HG02943 (cell line): ENCODE data around the gene NUP153.
A peak's percentile ranks its signal among the peaks of the same experiment; 100 is the strongest.
"Not testable (repeated sequence)": the region's sequence is repeated elsewhere in the genome, so short reads cannot be mapped to it uniquely, and the experiment has no call there.

Source experiments
- ATAC-seq: cut with Tn5 transposase; IDR thresholded peaks from one replicate; pipeline ENCODE4 v1.9.1; 2021; ENCODE audit warnings: mild to moderate bottlenecking, low read depth, moderate library complexity; ENCODE audit not compliant: unreplicated experiment

Gene NUP153

DNA sequence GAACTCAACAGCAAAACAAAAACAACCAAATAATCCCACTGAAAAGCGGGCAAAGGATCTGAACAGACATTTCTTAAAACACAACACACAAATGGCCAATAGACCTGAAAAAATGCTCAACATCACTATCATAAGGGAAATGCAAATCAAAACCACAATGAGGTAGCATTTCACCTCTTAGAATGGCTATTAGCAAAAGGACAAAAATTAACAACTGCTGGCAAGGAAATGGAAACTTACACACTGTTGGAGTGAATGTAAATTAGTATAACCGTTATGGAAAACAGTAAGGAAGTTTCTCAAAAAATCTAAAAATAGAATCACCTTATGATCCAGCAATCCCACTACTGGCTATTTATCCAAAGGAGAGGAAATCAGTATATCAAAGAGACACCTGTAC, 85.7 kb downstream of the NUP153 start:
- ATAC-seq: no peak

DNA sequence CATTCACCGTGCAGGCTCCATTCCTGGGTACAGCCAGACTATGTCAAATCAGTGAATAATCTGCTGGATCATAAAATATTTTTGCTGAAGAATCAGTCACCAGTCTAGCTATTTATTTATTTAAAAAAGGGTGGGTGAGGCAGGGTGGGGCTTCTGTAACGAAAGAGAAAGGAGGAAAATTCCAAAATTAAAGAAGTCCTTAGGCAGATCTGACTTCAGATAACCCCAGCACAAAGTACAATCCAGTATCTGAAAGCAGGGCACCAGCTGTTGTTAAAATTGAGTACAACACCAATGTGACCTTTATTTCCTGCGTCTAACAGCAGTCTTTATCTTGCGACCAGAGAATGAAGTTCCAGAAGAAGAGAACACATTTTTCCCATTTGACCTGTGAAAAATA, 90.9 kb downstream of the NUP153 start:
- no peak for ATAC-seq

DNA sequence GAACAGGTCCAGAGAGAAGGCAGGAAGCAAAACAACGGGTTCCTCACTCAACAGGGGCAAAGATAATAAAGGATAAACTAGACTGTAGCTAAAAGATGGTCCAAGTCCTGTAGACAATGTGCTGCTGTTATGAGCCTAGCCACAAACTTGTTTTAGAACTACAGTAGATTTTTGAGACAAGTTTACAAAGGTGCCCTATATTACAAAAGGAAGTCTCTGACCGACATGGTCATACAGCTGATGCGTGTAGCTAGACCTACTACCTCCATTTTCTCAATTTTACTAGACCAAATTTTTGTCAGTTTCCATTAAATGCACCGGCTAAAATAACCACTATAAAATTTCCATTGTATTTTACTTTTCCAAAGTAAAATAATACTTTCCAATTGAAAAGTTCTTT, 94.7 kb downstream of the NUP153 start:
- ATAC-seq: no peak

DNA sequence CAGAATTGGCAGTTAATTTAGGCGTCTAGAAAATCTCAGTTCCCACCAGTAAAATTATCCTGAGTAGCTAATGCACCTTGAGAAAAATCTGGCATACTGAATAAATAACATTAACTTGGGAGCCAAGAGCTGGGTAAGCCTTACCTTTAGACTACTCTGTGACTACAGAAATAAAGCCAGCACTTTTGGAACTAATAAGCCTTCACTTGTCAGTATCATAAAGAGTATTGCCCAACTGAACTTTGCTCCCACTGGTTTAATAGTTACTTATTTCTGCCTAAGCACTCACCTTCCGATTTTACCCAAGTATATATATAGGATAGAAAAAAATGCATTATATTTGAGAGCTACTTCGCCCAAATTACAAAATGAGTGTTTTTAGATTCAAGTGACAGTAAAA, 95.9 kb downstream of the NUP153 start:
- ATAC-seq: no peak

DNA sequence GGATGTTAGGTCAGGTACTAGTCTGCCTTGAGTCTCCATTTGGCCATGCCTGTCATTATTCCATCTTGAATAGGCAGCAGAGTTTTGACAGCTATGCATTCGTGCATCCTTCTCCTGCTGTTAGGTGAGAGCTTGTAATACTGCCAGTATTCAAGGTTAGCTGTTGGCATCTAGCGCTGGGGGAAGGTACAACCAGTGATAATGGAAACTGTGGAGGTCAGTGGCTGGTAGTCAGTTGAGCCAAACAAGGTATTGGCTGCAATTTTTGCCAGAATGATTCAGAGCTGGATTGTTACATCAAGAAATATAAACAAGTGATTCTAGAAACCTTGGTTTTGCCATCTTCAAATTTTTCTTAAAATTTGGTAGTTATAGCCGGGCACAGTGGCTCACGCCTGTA, 100.1 kb downstream of the NUP153 start:
- no peak for ATAC-seq

DNA sequence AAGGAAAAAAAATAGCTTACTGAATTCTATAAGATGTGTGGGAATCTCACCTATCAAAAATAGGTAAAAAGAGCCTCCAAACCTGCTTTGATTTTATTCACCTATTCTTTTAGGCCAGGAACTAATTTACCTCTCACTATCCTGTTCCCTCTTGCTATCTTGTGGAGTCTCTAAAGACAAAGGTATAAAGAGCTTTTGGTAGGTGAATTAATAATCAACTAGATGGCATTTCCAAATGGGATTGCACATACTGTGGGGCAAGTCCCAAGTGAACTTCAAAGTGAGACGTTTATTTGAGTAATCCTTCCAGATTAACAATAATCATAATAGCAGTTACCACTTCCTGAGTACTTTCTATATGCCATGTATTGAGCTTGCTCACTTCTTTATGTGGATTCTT, 103.8 kb downstream of the NUP153 start:
- ATAC-seq: no peak

DNA sequence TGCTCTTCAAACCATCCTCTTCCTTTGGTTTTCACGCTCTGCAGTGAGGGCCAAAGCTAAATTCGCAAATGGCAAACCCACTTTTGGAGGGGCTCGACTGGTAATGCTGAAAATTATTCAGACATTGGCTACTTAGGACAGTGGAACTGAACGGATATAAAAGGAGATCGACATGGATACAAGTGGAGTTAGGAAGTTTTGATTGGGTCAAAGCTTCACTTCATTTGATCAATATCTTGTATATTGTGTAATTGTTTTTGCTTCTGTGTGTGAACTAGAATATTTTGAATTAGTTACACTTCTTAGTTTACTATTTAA, 105.4 kb downstream of the NUP153 start:
- no peak for ATAC-seq

DNA sequence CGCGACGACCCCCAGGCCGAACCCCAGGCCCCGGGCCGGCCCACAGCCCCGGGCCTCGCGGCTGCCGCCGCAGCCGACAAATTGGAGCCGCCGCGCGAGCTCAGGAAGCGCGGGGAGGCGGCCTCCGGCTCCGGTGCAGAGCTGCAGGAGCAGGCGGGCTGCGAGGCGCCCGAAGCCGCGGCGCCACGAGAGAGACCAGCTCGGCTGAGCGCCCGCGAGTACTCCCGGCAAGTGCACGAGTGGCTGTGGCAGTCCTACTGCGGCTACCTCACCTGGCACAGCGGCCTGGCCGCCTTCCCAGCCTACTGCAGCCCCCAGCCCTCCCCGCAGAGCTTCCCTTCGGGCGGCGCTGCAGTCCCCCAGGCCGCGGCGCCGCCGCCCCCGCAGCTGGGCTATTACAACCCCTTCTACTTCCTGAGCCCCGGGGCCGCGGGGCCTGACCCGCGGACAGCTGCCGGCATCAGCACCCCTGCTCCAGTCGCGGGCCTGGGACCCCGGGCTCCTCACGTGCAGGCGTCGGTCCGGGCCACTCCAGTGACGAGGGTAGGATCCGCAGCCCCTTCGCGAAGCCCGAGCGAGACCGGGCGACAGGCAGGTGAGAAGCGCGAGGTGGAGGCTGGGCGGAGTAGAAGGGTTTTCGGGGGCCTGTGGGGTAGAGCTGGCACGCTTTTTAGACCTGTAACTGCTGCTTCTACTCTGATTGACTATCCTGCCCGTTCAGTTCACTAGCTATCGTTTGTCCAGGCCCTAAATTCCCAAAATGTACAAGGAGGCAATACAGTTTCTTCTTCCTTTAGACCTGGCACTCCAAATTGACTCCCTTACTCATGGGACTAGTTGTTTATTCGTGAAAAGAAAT, 106.0 kb downstream of the NUP153 start:
- ATAC-seq: peak; percentile 53

DNA sequence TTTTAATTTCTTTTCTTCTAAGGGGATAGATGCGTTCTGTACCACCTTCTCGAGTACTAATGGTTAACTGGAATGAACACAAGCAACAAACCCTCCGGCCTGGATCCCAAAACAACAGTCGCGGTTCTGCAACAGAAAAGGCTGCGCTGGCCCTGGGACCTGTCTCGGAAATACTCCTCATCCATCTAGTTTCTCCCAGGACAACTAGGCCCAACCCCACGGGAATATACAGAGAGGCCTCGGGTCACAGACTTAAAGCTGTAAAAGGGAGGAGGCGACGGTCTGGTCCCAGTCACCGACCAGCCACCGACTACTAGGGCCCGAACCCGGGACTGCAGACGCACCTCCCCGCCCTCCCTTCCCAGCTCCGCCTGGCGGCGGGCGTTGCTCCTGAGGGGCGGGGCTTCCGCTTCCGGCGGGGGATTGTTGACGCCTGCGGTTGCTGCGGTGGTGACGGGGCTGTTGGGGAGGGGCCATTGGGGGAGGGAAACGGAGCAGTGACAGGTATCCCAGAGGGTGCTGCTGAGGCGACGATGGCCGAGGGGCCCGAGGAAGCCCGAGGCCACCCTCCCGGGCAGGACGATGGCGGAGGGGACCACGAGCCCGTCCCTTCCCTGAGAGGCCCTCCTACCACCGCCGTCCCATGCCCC, 106.7 kb downstream of the NUP153 start, which contains the start of gene FAM8A1:
Gene FAM8A1, plus strand, starts transcription at position 426 of the 650 bp plus-strand sequence. Its CDS starts 108 bp downstream, at position 534.
- peak; percentile 80 for ATAC-seq

DNA sequence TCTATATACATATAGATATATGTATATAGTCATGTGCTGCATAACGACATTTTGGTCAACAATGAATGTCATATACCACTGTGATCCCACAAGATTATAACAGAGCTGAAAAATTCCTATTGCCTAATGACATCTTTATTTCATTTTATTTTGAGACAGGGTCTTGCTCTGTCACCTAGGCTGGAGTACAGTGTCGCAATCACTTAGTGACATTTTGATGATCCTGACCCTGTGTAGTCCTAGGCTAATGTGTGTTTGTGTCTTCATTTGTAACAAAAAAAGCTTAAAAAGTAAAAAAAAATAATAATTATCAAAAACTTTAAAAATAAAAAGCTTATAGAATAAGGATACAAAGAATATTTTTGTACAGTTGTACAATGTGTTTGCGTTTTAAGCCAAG, 110.6 kb downstream of the NUP153 start:
- ATAC-seq: no peak

DNA sequence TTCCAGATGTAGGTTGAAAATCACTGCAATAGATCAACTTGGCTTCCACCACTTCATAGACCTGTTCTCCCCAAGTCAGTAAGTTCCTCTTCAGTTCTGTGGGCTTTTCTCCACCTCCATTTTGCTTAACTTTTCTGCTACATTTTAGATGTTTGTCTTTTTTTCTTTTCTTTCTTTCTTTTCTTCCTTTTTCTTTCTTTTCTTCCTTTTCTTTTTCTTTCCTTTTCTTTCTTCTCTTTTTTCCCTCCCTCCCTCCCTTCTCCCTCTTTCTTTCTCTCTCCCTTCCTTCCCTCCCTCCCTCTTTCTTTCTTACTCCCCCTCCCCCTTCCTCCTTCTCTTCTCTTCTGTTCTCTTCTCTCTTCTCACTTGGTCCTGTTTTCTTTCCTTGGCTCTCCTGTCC, 113.5 kb downstream of the NUP153 start:
- ATAC-seq: no peak

DNA sequence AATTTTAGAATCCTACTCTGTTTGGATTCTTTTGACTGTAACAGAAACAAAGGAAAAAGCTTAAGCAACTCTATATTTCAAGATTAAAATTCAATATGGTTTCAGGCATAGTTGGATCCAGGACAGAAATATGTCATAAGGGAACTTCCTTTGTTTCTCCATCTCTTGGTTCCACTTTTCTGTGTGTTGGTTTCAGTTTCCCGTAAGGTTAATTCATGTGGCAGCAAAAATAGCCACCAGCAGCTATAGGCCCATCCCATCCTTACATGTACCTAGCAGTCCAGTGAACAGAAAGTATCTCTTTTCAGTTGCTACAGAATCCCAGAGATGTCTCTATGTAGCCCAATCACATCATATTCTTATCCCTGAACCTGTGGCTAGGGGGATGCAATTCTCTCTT, 115.4 kb downstream of the NUP153 start:
- ATAC-seq: no peak

DNA sequence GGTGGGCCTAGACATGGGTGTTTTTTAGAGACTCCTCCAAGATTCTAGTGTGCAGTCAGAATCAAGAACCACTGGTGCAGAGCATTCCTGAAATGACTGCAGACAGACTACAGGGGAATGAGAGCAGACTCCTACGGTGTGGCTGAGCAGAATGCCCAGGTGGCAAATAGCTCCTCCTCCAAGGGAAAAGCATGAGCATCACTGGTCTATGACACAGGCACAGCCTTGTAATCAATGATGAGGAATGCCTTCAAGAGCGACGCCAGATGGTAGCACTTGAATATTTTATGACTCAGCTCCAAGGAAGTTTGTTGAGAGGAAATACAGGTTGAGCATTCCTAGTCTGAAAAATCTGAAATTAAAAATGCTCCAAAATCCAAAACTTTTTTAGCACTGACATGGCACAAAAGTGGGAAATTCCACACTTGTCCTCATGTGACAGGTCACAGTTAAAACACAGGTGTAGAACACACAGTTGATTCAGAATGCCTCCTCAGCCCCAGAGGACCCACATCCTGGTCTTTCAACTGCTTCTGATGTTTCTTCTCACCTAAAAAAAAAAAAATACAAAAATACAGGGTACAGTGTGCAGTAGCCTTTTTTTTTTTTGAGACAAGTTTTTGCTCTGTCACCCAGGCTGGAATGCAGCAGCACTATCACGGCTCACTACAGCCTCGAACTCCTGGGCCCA, 117.2 kb downstream of the NUP153 start:
- no peak for ATAC-seq

DNA sequence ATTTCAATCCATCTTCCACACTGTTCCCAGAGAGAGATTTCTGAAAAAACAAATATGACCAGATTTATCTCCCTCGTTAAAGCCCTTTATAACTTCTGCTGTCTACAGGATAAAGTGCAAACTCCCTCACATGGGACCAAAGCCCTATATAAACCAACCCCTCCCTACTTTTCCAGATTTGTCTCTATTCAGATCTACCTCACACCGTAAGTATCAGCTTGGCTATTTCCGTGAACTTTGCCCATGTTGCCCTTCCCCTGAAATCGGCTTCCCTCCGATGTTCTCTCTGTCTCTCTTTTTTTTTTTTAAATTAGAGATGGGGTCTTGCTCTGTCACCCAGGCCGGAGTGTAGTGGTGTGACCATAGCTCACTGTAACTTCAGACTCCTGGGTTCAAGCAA, 118.7 kb downstream of the NUP153 start:
- no peak for ATAC-seq

DNA sequence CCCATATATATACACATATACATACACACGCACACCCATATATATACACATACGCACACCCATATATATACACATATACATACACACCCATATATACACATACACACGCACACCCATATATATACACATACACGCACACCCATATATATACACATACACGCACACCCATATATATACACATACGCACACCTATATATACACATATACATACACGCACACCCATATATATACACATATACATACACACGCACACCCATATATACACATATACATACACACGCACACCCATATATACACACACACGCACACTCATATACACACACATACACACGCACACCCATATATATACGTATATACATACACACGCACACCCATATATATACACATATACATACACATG, 120.1 kb downstream of the NUP153 start:
- not testable (repeated sequence) for ATAC-seq

DNA sequence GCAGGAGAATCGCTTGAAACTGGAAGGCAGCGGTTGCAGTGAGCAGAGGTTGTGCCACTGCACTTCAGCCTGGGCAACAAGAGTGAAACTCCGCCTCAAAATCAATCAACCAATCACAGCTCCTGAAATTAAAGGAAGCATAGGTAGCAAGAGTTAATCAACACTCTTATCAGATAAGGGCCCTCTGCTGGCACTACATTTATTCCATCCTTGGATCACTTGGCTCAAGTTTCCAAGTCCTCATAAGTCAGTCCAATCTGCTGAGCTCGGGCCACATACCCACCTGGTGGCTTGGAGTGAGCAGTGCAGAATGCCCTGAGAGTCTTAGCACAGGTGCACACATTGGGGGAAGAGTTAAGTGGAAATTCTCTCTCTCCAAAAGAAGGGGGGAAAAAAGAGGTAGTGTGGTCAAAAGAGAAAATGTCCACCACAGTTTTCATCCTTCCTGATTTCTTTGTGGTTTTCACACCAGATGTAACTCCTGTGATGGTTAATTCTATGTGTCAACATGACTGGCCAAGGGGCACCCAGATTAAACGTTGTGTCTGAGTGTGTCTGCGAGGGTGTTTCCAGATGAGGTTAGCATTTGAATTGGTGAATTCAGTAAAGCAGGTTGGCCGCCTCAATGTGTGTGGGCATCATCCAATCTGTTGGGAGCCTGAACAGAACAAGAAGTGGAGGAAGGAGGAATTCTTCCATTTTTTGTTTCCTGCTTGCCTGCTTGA, 120.8 kb downstream of the NUP153 start:
- ATAC-seq: no peak

DNA sequence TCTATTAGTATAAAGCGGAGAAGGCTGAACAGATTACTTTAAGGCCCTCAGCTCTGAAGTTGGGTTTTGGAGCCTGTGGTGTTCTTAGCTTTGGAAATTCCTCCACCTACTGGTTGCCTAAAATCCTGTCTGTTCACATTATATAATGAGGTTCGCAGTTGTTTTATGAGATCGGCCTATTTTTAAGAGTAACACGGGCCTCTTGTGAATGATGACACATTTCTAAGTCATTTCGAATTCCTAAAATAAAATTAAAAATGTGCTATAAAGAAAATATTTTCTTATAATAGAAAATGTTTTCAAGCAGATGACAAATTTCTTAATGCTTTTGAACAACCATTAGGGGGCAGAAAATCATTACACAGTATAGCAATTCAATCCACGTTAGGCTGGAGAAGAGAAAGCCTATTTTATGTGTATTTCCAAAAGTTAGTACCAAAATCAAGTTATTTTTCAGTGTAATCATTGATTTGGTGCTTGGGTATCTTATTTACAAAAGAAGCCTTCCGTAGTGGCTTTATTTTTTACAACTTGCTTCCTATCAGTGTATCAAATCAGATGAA, 122.4 kb downstream of the NUP153 start:
- ATAC-seq: no peak

DNA sequence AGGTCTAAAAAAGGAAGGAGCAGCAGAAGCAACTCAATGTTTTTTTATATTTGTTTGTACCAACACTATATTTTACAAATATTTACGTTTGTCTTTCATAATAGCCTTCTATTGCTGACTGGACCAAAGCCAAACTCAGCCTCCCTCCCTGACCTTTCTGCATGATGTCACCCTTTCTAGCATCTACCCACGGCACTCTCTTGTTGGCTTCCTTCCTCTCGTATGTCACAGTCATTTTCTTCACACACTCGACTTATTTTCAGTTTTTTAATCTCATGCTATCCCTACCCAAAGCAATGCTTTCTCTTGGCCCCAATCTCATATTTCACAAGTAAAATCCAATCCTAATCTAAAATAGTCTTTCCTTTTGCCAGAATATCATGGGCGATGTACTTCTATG, 122.9 kb downstream of the NUP153 start:
- no peak for ATAC-seq

DNA sequence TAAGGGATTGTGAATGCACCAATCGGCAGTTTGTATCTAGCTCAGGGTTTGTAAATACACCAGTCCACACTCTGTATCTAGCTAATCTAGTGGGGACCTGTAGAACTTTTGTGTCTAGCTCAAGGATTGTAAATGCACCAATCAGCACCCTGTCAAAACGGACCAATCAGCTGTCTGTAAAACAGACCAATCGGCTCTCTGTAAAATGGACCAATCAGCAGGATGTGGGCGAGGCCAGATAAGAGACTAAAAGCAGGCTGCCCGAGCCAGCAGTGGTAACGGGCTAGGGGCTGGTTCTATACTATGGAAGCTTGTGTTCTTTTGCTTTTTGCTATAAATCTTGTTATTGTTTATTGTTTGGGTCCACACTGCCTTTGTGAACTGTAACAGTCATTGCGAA, 125.4 kb downstream of the NUP153 start:
- ATAC-seq: not testable (repeated sequence)

DNA sequence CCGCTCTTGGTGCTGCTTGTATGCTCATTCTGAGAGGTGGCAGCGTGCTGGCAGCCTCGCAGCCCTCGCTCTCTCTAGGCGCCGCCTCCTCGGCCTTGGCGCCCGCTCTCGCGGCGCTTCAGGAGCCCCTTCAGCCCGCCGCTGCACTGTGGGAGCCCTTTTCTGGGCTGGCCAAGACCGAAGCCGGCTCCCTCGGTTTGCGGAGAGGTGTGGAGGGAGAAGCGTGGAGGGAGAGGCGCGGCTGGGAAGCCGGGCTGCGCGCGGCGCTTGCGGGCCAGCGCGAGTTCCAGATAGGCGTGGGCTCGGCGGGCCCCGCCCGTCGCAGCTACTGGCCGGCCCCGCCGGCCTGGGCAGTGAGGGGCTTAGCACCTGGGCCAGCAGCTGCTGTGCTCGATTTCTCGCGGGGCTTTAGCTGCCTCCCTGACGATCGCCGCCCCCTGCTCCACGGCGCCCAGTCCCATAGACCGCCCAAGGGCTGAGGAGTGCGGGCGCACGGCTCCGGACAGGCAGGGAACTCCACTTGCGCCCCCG, 126.1 kb downstream of the NUP153 start:
- ATAC-seq: no peak
